ENCODE results near the gene TMBIM1.

Gene TMBIM1

DNA sequence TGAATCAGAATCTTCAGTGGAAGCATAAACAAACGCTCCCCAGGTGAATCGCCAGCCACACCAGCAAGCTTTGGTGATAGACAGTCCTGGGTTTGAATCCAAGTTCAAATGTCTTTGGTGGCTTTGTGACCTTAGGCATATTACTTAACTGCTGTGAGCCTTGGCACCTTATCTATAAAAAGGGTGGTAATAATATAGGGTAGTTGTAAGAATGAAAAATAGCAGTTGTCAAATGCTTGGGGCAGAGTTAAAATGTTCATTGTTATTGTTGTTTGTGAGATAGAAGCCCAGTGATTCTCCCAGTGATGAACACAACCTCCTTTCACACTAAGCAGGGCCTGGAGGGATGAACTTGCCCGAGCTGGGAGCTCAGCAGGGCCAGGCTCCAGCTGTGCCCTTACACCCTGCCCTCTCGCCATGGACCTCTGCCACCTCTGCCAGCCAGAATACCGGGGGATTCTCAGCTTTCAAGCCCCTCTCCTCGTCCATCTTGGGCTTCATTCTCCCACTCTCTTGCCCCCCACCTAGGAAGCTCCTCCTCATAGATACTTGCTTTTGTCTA is 6.1 kb upstream of the TMBIM1 start:
- Histone ChIP-seq H2BK15ac (ENCODE audit: low read length) (no peak overlapping the region), H3K4me1 (ENCODE audit: control insufficient read depth in 2 of 2, insufficient read depth in 1 of 2, low read depth in 1 of 2, low read length in 2 of 2) (peaks cover 0 to 9% of the 10 kb centered on the region in 2 donors), H3K14ac (ENCODE audit: low read length) (no peak overlapping the region), H2AFZ (ENCODE audit: low read length) (no peak overlapping the region), H4K8ac (ENCODE audit: low read depth, low read length) (no peak overlapping the region), H3K27ac (replicated peaks; ENCODE audit: low read length) (no peak overlapping the region), H3K27me3 (ENCODE audit: control insufficient read depth in 3 of 3, insufficient read depth in 3 of 3, low read depth in 1 of 3, low read length in 3 of 3) (peaks cover 0 to 19% (median 0%) of the 10 kb centered on the region in 3 experiments), H4K91ac (ENCODE audit: low read depth, low read length, poor library complexity) (no peak overlapping the region), H2BK5ac (ENCODE audit: low read length) (no peak overlapping the region), H2BK12ac (ENCODE audit: low read length) (no peak overlapping the region), H2AK5ac (ENCODE audit: low read depth, low read length) (no peak overlapping the region), H2BK120ac (ENCODE audit: low read depth, low read length) (no peak overlapping the region), H3K4me3 (ENCODE audit: low read length in 2 of 2) (no peak overlapping the region), H3K36me3 (replicated peaks in 1 of 2; ENCODE audit: control insufficient read depth in 2 of 2, insufficient read depth in 2 of 2, low read length in 2 of 2) (no peaks in the 10 kb centered on the region), H3K4me2 (ENCODE audit: insufficient read depth, low read length, poor library complexity, severe bottlenecking) (no peak overlapping the region), H3K9ac (ENCODE audit: low read depth, low read length, poor library complexity) (no peak overlapping the region), H3K9me3 (replicated peaks in 1 of 2; ENCODE audit: control insufficient read depth in 2 of 2, insufficient read depth in 1 of 2, low read depth in 1 of 2, low read length in 2 of 2) (no peaks in the 10 kb centered on the region), H3K79me1 (ENCODE audit: low read depth, low read length) (no peaks in the 10 kb centered on the region), H3K18ac (ENCODE audit: low read length) (peak overlapping the region; percentile 44), H3K23ac (ENCODE audit: low read depth, low read length, poor library complexity) (no peak overlapping the region), H3K4ac (ENCODE audit: low read length) (no peak overlapping the region)
- no CpG with 5 or more reads among the region's 6 CpGs for WGBS, 2 donors (ENCODE audit: extremely low coverage in 2 of 2, insufficient read length in 2 of 2, insufficient replicate concordance in 1 of 2)
- DNase-seq (ENCODE audit: low spot score), result no peak

DNA sequence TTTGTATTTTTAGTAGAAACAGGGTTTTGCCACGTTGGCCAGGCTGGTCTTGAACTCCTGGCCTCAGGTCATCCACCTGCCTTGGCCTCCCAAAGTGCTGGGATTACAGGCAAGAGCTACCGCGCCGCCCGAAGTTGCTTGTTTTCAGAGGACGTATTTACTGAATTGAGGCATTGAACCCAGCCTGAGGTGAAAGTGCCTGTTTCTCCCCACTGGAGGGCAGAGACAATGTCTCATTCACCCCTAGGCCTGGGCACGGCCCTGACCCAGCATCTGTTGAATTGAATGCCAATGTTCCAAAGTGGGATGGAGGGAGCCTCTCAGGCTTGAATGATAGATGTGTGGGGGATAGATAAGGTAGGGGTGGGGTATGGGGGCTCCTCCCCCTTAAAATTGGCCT is 4.5 kb upstream of the TMBIM1 start:
- H2AK5ac ChIP-seq (ENCODE audit: low read depth, low read length), result no peak overlapping the region
- no peak overlapping the region for H3K27ac ChIP-seq (replicated peaks; ENCODE audit: low read length)
- H3K14ac ChIP-seq (ENCODE audit: low read length), result no peak overlapping the region
- no CpG with 5 or more reads among the region's 7 CpGs for WGBS, 2 donors (ENCODE audit: extremely low coverage in 2 of 2, insufficient read length in 2 of 2, insufficient replicate concordance in 1 of 2)
- no peak for DNase-seq (ENCODE audit: low spot score)
- H2BK120ac ChIP-seq (ENCODE audit: low read depth, low read length), result no peak overlapping the region
- H3K27me3 ChIP-seq (ENCODE audit: control insufficient read depth in 3 of 3, insufficient read depth in 3 of 3, low read depth in 1 of 3, low read length in 3 of 3), result peaks cover 0 to 33% (median 1%) of the 10 kb centered on the region in 3 experiments
- no peak overlapping the region for H4K8ac ChIP-seq (ENCODE audit: low read depth, low read length)
- no peak overlapping the region for H4K91ac ChIP-seq (ENCODE audit: low read depth, low read length, poor library complexity)
- H3K18ac ChIP-seq (ENCODE audit: low read length), result no peak overlapping the region
- no peak overlapping the region for H3K4me3 ChIP-seq (ENCODE audit: low read length in 2 of 2)
- H2BK5ac ChIP-seq (ENCODE audit: low read length), result no peak overlapping the region
- peaks cover 0 to 9% of the 10 kb centered on the region in 2 donors for H3K4me1 ChIP-seq (ENCODE audit: control insufficient read depth in 2 of 2, insufficient read depth in 1 of 2, low read depth in 1 of 2, low read length in 2 of 2)
- H2AFZ ChIP-seq (ENCODE audit: low read length), result no peak overlapping the region
- H3K9ac ChIP-seq (ENCODE audit: low read depth, low read length, poor library complexity), result no peak overlapping the region
- no peak overlapping the region for H2BK15ac ChIP-seq (ENCODE audit: low read length)
- no peak overlapping the region for H2BK12ac ChIP-seq (ENCODE audit: low read length)
- no peaks in the 10 kb centered on the region for H3K79me1 ChIP-seq (ENCODE audit: low read depth, low read length)
- no peak overlapping the region for H3K23ac ChIP-seq (ENCODE audit: low read depth, low read length, poor library complexity)
- no peak overlapping the region for H3K4me2 ChIP-seq (ENCODE audit: insufficient read depth, low read length, poor library complexity, severe bottlenecking)
- no peaks in the 10 kb centered on the region for H3K36me3 ChIP-seq (replicated peaks in 1 of 2; ENCODE audit: control insufficient read depth in 2 of 2, insufficient read depth in 2 of 2, low read length in 2 of 2)
- H3K9me3 ChIP-seq (replicated peaks in 1 of 2; ENCODE audit: control insufficient read depth in 2 of 2, insufficient read depth in 1 of 2, low read depth in 1 of 2, low read length in 2 of 2), result peaks cover 0 to 3% of the 10 kb centered on the region in 2 donors
- no peak overlapping the region for H3K4ac ChIP-seq (ENCODE audit: low read length)

- no peak overlapping the region for H3K27ac ChIP-seq (replicated peaks; ENCODE audit: low read length)
- H2BK12ac ChIP-seq (ENCODE audit: low read length), result no peak overlapping the region
- no peak overlapping the region for H3K4ac ChIP-seq (ENCODE audit: low read length)
- no peak overlapping the region for H2BK120ac ChIP-seq (ENCODE audit: low read depth, low read length)
- H3K36me3 ChIP-seq (replicated peaks in 1 of 2; ENCODE audit: control insufficient read depth in 2 of 2, insufficient read depth in 2 of 2, low read length in 2 of 2), result no peaks in the 10 kb centered on the region
- peaks cover 0 to 39% (median 2%) of the 10 kb centered on the region in 3 experiments for H3K27me3 ChIP-seq (ENCODE audit: control insufficient read depth in 3 of 3, insufficient read depth in 3 of 3, low read depth in 1 of 3, low read length in 3 of 3)
- H2AK5ac ChIP-seq (ENCODE audit: low read depth, low read length), result no peak overlapping the region
- no peak overlapping the region for H2BK15ac ChIP-seq (ENCODE audit: low read length)
- no peak overlapping the region for H3K23ac ChIP-seq (ENCODE audit: low read depth, low read length, poor library complexity)
- no peaks in the 10 kb centered on the region for H3K79me1 ChIP-seq (ENCODE audit: low read depth, low read length)
- H3K4me2 ChIP-seq (ENCODE audit: insufficient read depth, low read length, poor library complexity, severe bottlenecking), result no peak overlapping the region
- peaks cover 0 to 4% of the 10 kb centered on the region in 2 donors for H3K9me3 ChIP-seq (replicated peaks in 1 of 2; ENCODE audit: control insufficient read depth in 2 of 2, insufficient read depth in 1 of 2, low read depth in 1 of 2, low read length in 2 of 2)
- no peak overlapping the region for H2BK5ac ChIP-seq (ENCODE audit: low read length)
- H3K9ac ChIP-seq (ENCODE audit: low read depth, low read length, poor library complexity), result no peak overlapping the region
- H3K4me1 ChIP-seq (ENCODE audit: control insufficient read depth in 2 of 2, insufficient read depth in 1 of 2, low read depth in 1 of 2, low read length in 2 of 2), result peaks cover 0 to 9% of the 10 kb centered on the region in 2 donors
- no peak for DNase-seq (ENCODE audit: low spot score)
- no peak overlapping the region for H4K91ac ChIP-seq (ENCODE audit: low read depth, low read length, poor library complexity)
- no peak overlapping the region for H2AFZ ChIP-seq (ENCODE audit: low read length)
- no peak overlapping the region for H3K4me3 ChIP-seq (ENCODE audit: low read length in 2 of 2)
- H3K18ac ChIP-seq (ENCODE audit: low read length), result no peak overlapping the region
- H3K14ac ChIP-seq (ENCODE audit: low read length), result no peak overlapping the region
- H4K8ac ChIP-seq (ENCODE audit: low read depth, low read length), result no peak overlapping the region
- WGBS, 2 donors (ENCODE audit: extremely low coverage in 2 of 2, insufficient read length in 2 of 2, insufficient replicate concordance in 1 of 2), result no CpG with 5 or more reads among the region's 1 CpG
Measured at GRCh38 chr2:218296200-218296599, 3.9 kb upstream of the TMBIM1 start.

- Histone ChIP-seq H3K79me1 (ENCODE audit: low read depth, low read length) (no peaks in the 10 kb centered on the region), H3K4me3 (ENCODE audit: low read length in 2 of 2) (no peak overlapping the region), H3K4me1 (ENCODE audit: control insufficient read depth in 2 of 2, insufficient read depth in 1 of 2, low read depth in 1 of 2, low read length in 2 of 2) (peaks cover 1 to 11% of the 10 kb centered on the region in 2 donors), H3K9me3 (replicated peaks in 1 of 2; ENCODE audit: control insufficient read depth in 2 of 2, insufficient read depth in 1 of 2, low read depth in 1 of 2, low read length in 2 of 2) (peaks cover 0 to 4% of the 10 kb centered on the region in 2 donors), H2BK12ac (ENCODE audit: low read length) (no peak overlapping the region), H2BK120ac (ENCODE audit: low read depth, low read length) (no peak overlapping the region), H2BK5ac (ENCODE audit: low read length) (no peak overlapping the region), H2AFZ (ENCODE audit: low read length) (no peak overlapping the region), H3K18ac (ENCODE audit: low read length) (peak overlapping the region; percentile 71), H3K14ac (ENCODE audit: low read length) (no peak overlapping the region), H3K23ac (ENCODE audit: low read depth, low read length, poor library complexity) (no peak overlapping the region), H3K4me2 (ENCODE audit: insufficient read depth, low read length, poor library complexity, severe bottlenecking) (no peak overlapping the region), H3K27me3 (ENCODE audit: control insufficient read depth in 3 of 3, insufficient read depth in 3 of 3, low read depth in 1 of 3, low read length in 3 of 3) (peaks cover 0 to 46% (median 2%) of the 10 kb centered on the region in 3 experiments), H4K8ac (ENCODE audit: low read depth, low read length) (no peak overlapping the region), H2BK15ac (ENCODE audit: low read length) (peak overlapping the region; percentile 52), H3K4ac (ENCODE audit: low read length) (no peak overlapping the region), H2AK5ac (ENCODE audit: low read depth, low read length) (peak overlapping the region; percentile 25), H3K36me3 (replicated peaks in 1 of 2; ENCODE audit: control insufficient read depth in 2 of 2, insufficient read depth in 2 of 2, low read length in 2 of 2) (no peaks in the 10 kb centered on the region), H3K27ac (replicated peaks; ENCODE audit: low read length) (peak overlapping the region; percentile 33), H3K9ac (ENCODE audit: low read depth, low read length, poor library complexity) (no peak overlapping the region), H4K91ac (ENCODE audit: low read depth, low read length, poor library complexity) (no peak overlapping the region)
- DNase-seq (ENCODE audit: low spot score), result no peak
- no CpG with 5 or more reads among the region's 7 CpGs for WGBS, 2 donors (ENCODE audit: extremely low coverage in 2 of 2, insufficient read length in 2 of 2, insufficient replicate concordance in 1 of 2)
Measured at GRCh38 chr2:218295029-218295428, 2.7 kb upstream of the TMBIM1 start.
